Spleen (tissue), 11 donors: ENCODE results near the gene GRM1. TPM values are rescaled to one million over a fixed set of nuclear protein-coding genes. Genes with fewer than 3 reads are reported as not detected.

Experiments used
- DNase-seq: peaks from one replicate; pipeline ENCODE4 v3.0.0-alpha.2; 2020
- H3K27ac ChIP-seq, 8 donors: fragments of 200-600 bp; sonication (generic) in 7 of 8; 1 replicate in 4 of 8; 2 replicates in 4 of 8; pipeline versions ENCODE4 v1.5.0 to v1.8.0; 2016 to 2021; ENCODE audit warnings: inconsistent platforms in 4 of 8, mild to moderate bottlenecking in 4 of 8, moderate library complexity in 1 of 8
- H3K27me3 ChIP-seq, 7 donors: fragments of 200-600 bp; sonication (generic) in 6 of 7; replicated peaks in 1 of 7; 1 replicate in 4 of 7; 2 replicates in 3 of 7; pipeline versions ENCODE4 v1.5.0 to v1.8.0; 2016 to 2021; ENCODE audit warnings: inconsistent platforms in 3 of 7, mild to moderate bottlenecking in 1 of 7
- H3K36me3 ChIP-seq, 6 donors: fragments of 200-600 bp; sonication (generic) in 5 of 6; 1 replicate in 4 of 6; 2 replicates in 2 of 6; pipeline versions ENCODE4 v1.5.0 to v1.8.0; 2016 to 2021; ENCODE audit warnings: inconsistent platforms in 2 of 6
- H3K4me1 ChIP-seq, 6 donors: fragments of 200-600 bp; sonication (generic) in 5 of 6; 1 replicate in 3 of 6; 2 replicates in 3 of 6; pipeline versions ENCODE4 v1.5.0 to v1.8.0; 2016 to 2021; ENCODE audit warnings: inconsistent platforms in 3 of 6
- H3K4me3 ChIP-seq, 8 donors: fragments of 200-600 bp; sonication (generic) in 7 of 8; 1 replicate in 4 of 8; 2 replicates in 4 of 8; pipeline versions ENCODE4 v1.5.0 to v1.8.0; 2016 to 2021; ENCODE audit warnings: inconsistent platforms in 4 of 8, mild to moderate bottlenecking in 4 of 8, moderate library complexity in 2 of 8
- H3K9me3 ChIP-seq, 8 donors: fragments of 200-600 bp; sonication (generic) in 7 of 8; 1 replicate in 4 of 8; 2 replicates in 4 of 8; pipeline versions ENCODE4 v1.5.0 to v1.8.0; 2016 to 2021; ENCODE audit warnings: inconsistent platforms in 4 of 8
- CTCF ChIP-seq, 11 experiments: fragments of 200-600 bp in 7 of 11; fragments of 450-650 bp in 4 of 11; sonication (generic) in 4 of 11; IDR thresholded peaks in 8 of 11; conservative IDR thresholded peaks in 3 of 11; 1 replicate in 7 of 11; 2 replicates in 4 of 11; pipeline versions ENCODE4 v1.4.0 to v1.8.0; 2016 to 2021; ENCODE audit warnings: antibody characterized with exemption in 11 of 11, inconsistent platforms in 4 of 11, mild to moderate bottlenecking in 1 of 11
- POLR2A ChIP-seq, 3 donors: fragments of 450-650 bp; IDR thresholded peaks; one replicate each; pipeline ENCODE4 v1.5.1; 2017; ENCODE audit warnings: antibody characterized with exemption in 3 of 3, mild to moderate bottlenecking in 1 of 3
- POLR2AphosphoS5 ChIP-seq, 3 donors: sonication (generic); formaldehyde crosslinking; IDR thresholded peaks; one replicate each; pipeline ENCODE4 v1.5.1; 2017; ENCODE audit warnings: antibody characterized with exemption in 3 of 3
- WGBS, 5 donors: extraction: QIAGEN DNeasy Blood & Tissue Kit in 3 of 5; methylation state at CpG; one replicate each; pipeline versions ENCODE4 v1.1.5 to v1.1.7; 2013 to 2018; 5-methylcytosine and 5-hydroxymethylcytosine counted together
- intact Hi-C: fragments of 100-400 bp; cut with DNase I; formaldehyde crosslinking; loops from one replicate; pipeline ENCODE4 v1.15.0; 2023; ENCODE audit warnings: low total_unique reads
- polyA plus RNA-seq, 3 donors: library from polyadenylated mRNA; stranded (reverse); fragments of 200-250 nt; gene quantifications; one replicate each; pipeline ENCODE4 v1.2.1, GENCODE V29; 2013
- total RNA-seq, 7 donors: library from RNA; depleted of rRNA in 3 of 7; stranded (reverse); fragments of >200 nt in 3 of 7; fragmentation: NEBNext Ultra II Directional in 4 of 7; extraction: Animal tissue kit (Norgen Biotek cat#: 25700) in 4 of 7; gene quantifications; one replicate each; pipeline versions ENCODE4 v1.1.0 to v1.2.1, GENCODE V29; 2016 to 2021
- donor health status: healthy with polysubstance abuse.
- donor health status: DM: no; HTN: no; CAD: no; lungs with moderate emphysema.
- donor health status: DM: no; HTN: no; CAD: no.
- donor health status: Bipolar disorder and iron deficiency.
- donor health status: healthy.
- donor health status: DM: no; HTN: no; CAD: no.
- donor health status: DM: yes; HTN: yes; CAD: no.

The GRM1 gene
- total and polyA plus RNA-seq, 10 donors, result under 0.01 to 0.19 (median 0.09) TPM; not detected in 3

GRCh38 chr6:146302994-146303393 is 274.1 kb downstream of the GRM1 start:
- no peaks in the 10 kb centered on the region for H3K9me3 ChIP-seq
- TF ChIP-seq POLR2A (IDR thresholded peaks at IDR 0.05) (no peak), POLR2AphosphoS5 (IDR thresholded peaks at IDR 0.05) (no peak), CTCF (IDR thresholded peaks at IDR 0.05 in 8 of 11, conservative IDR thresholded peaks at IDR 0.05 in 3 of 11) (no peak)
- no peak overlapping the region for H3K4me3 ChIP-seq
- intact Hi-C loops, result no loop called here
- H3K27me3 ChIP-seq, result no peaks in the 10 kb centered on the region
- DNase-seq, result no peak
- no peaks in the 10 kb centered on the region for H3K4me1 ChIP-seq
- H3K36me3 ChIP-seq, result no peaks in the 10 kb centered on the region
- no peak overlapping the region for H3K27ac ChIP-seq

GRCh38 chr6:146304181-146304580 is 275.3 kb downstream of the GRM1 start:
- Histone ChIP-seq H3K4me1 (no peaks in the 10 kb centered on the region), H3K27ac (no peak overlapping the region), H3K27me3 (no peaks in the 10 kb centered on the region), H3K9me3 (no peaks in the 10 kb centered on the region), H3K36me3 (no peaks in the 10 kb centered on the region), H3K4me3 (no peak overlapping the region)
- intact Hi-C loops, result no loop called here
- TF ChIP-seq POLR2A (IDR thresholded peaks at IDR 0.05) (no peak), CTCF (IDR thresholded peaks at IDR 0.05 in 8 of 11, conservative IDR thresholded peaks at IDR 0.05 in 3 of 11) (no peak), POLR2AphosphoS5 (IDR thresholded peaks at IDR 0.05) (no peak)
- no peak for DNase-seq
- WGBS, 5 donors, result 75 to 88% (median 82%) methylated on average over 3 of the region's 3 CpGs

- no peaks in the 10 kb centered on the region for H3K4me1 ChIP-seq
- no peak for DNase-seq
- no peak overlapping the region for H3K27ac ChIP-seq
- H3K27me3 ChIP-seq, result no peaks in the 10 kb centered on the region
- H3K36me3 ChIP-seq, result no peaks in the 10 kb centered on the region
- H3K4me3 ChIP-seq, result no peak overlapping the region
- intact Hi-C loops, result no loop called here
- 0 to 4% (median 0%) methylated on average over 1 of the region's 1 CpG for WGBS, 5 donors
- no peaks in the 10 kb centered on the region for H3K9me3 ChIP-seq
- TF ChIP-seq POLR2A (IDR thresholded peaks at IDR 0.05) (no peak), POLR2AphosphoS5 (IDR thresholded peaks at IDR 0.05) (no peak), CTCF (IDR thresholded peaks at IDR 0.05 in 8 of 11, conservative IDR thresholded peaks at IDR 0.05 in 3 of 11) (no peak)
Observed at GRCh38 chr6:146305092-146305491, 276.2 kb downstream of the GRM1 start.

- intact Hi-C loops, result no loop called here
- no peak for DNase-seq
- no peaks in the 10 kb centered on the region for H3K27me3 ChIP-seq
- 46 to 78% (median 60%) methylated on average over 3 of the region's 3 CpGs for WGBS, 5 donors
- TF ChIP-seq POLR2A (IDR thresholded peaks at IDR 0.05) (no peak), POLR2AphosphoS5 (IDR thresholded peaks at IDR 0.05) (no peak), CTCF (IDR thresholded peaks at IDR 0.05 in 8 of 11, conservative IDR thresholded peaks at IDR 0.05 in 3 of 11) (no peak)
- H3K4me3 ChIP-seq, result no peak overlapping the region
- no peak overlapping the region for H3K27ac ChIP-seq
- H3K36me3 ChIP-seq, result no peaks in the 10 kb centered on the region
- H3K4me1 ChIP-seq, result no peaks in the 10 kb centered on the region
- H3K9me3 ChIP-seq, result no peaks in the 10 kb centered on the region
Observed at GRCh38 chr6:146305951-146306350, 277.1 kb downstream of the GRM1 start.
